Suprapubic skin (tissue), 4 donors: ENCODE results near the gene TPRX1. TPM values are rescaled to one million over a fixed set of nuclear protein-coding genes. Genes with fewer than 3 reads are reported as not detected.
"Not testable (repeated sequence)": the region's sequence is repeated elsewhere in the genome, so short reads cannot be mapped to it uniquely, and the experiment has no call there.

Experiments
- DNase-seq, 2 donors: peaks; one replicate each; pipeline ENCODE4 v3.0.0-alpha.2; 2019; ENCODE audit warnings: low spot score in 2 of 2
- H3K27ac ChIP-seq: fragments of 200-600 bp; sonication (generic); one replicate; pipeline ENCODE4 v1.5.1; 2019
- H3K27me3 ChIP-seq: fragments of 200-600 bp; sonication (generic); one replicate; pipeline ENCODE4 v1.5.1; 2019
- H3K36me3 ChIP-seq: fragments of 200-600 bp; sonication (generic); one replicate; pipeline ENCODE4 v1.5.1; 2019
- H3K4me1 ChIP-seq: fragments of 200-600 bp; sonication (generic); one replicate; pipeline ENCODE4 v1.5.1; 2019
- H3K4me3 ChIP-seq: fragments of 200-600 bp; sonication (generic); one replicate; pipeline ENCODE4 v1.5.1; 2019; ENCODE audit warnings: mild to moderate bottlenecking
- H3K9me3 ChIP-seq: fragments of 200-600 bp; sonication (generic); one replicate; pipeline ENCODE4 v1.5.1; 2019
- CTCF ChIP-seq, 2 donors: fragments of 200-600 bp in 1 of 2; fragments of 450-650 bp in 1 of 2; sonication (generic) in 1 of 2; IDR thresholded peaks; one replicate each; pipeline ENCODE4 v1.5.1; 2016 to 2019; ENCODE audit warnings: antibody characterized with exemption in 2 of 2, mild to moderate bottlenecking in 1 of 2, moderate library complexity in 1 of 2
- EP300 ChIP-seq: sonication (generic); formaldehyde crosslinking; IDR thresholded peaks from one replicate; pipeline ENCODE4 v1.6.1; 2017; ENCODE audit warnings: antibody characterized with exemption
- POLR2A ChIP-seq, 2 donors: fragments of 450-650 bp; IDR thresholded peaks; one replicate each; pipeline ENCODE4 v1.6.1; 2017; ENCODE audit warnings: antibody characterized with exemption in 2 of 2, mild to moderate bottlenecking in 2 of 2, moderate library complexity in 2 of 2
- POLR2AphosphoS5 ChIP-seq, 3 donors: sonication (generic); formaldehyde crosslinking; IDR thresholded peaks; one replicate each; pipeline ENCODE4 v1.6.1; 2017; ENCODE audit warnings: antibody characterized with exemption in 3 of 3
- WGBS: methylation state at CpG from one replicate; pipeline ENCODE4 v1.1.5; 2018; 5-methylcytosine and 5-hydroxymethylcytosine counted together
- total RNA-seq, 4 donors: library from RNA; depleted of rRNA; stranded (reverse); fragments of >200 nt; gene quantifications; one replicate each; pipeline ENCODE4 v1.1.0, GENCODE V29; 2016

Gene TPRX1
- total RNA-seq, 4 donors from 2014 or later = not detected

GRCh38 chr19:47776568-47776967 lies 27.8 kb downstream of the TPRX1 start:
- no peaks in the 10 kb centered on the region for H3K9me3 ChIP-seq
- no peak overlapping the region for H3K4me3 ChIP-seq
- H3K4me1 ChIP-seq = peaks cover 45% of the 10 kb centered on the region
- TF ChIP-seq EP300 (no peak), POLR2AphosphoS5 (IDR thresholded peaks at IDR 0.05) (no peak), POLR2A (IDR thresholded peaks at IDR 0.05) (no peak), CTCF (IDR thresholded peaks at IDR 0.05) (no peak)
- peaks cover 9% of the 10 kb centered on the region for H3K36me3 ChIP-seq
- no peak for DNase-seq
- no peaks in the 10 kb centered on the region for H3K27me3 ChIP-seq
- H3K27ac ChIP-seq = peak overlapping the region; percentile 97
- WGBS = 47% methylated on average over 4 of the region's 4 CpGs

- H3K4me3 ChIP-seq, H3K27me3 ChIP-seq, H3K9me3 ChIP-seq, DNase-seq, H3K4me1 ChIP-seq, H3K27ac ChIP-seq, H3K36me3 ChIP-seq: not testable (repeated sequence)
- WGBS = 82% methylated on average over 6 of the region's 6 CpGs
These were observed 33.1 kb downstream of the TPRX1 start for GRCh38 chr19:47771291-47771690.

GRCh38 chr19:47769534-47769933 lies 34.8 kb downstream of the TPRX1 start:
- DNase-seq = no peak
- Histone ChIP-seq H3K27ac (no peak overlapping the region), H3K4me1 (no peaks in the 10 kb centered on the region), H3K9me3 (no peaks in the 10 kb centered on the region), H3K27me3 (no peaks in the 10 kb centered on the region), H3K4me3 (no peak overlapping the region), H3K36me3 (no peaks in the 10 kb centered on the region)
- no peak for TF ChIP-seq POLR2AphosphoS5 (IDR thresholded peaks at IDR 0.05)
- no peak for TF ChIP-seq POLR2A (IDR thresholded peaks at IDR 0.05)
- TF ChIP-seq CTCF (IDR thresholded peaks at IDR 0.05) = no peak
- no peak for TF ChIP-seq EP300
- 95% methylated on average over 3 of the region's 3 CpGs for WGBS

GRCh38 chr19:47768604-47769003 lies 35.7 kb downstream of the TPRX1 start:
- Histone ChIP-seq H3K4me3 (no peak overlapping the region), H3K4me1 (no peaks in the 10 kb centered on the region), H3K27ac (no peak overlapping the region), H3K9me3 (no peaks in the 10 kb centered on the region), H3K36me3 (no peaks in the 10 kb centered on the region), H3K27me3 (no peaks in the 10 kb centered on the region)
- WGBS = 83% methylated on average over 2 of the region's 2 CpGs
- DNase-seq = no peak
- TF ChIP-seq EP300 (no peak), POLR2A (IDR thresholded peaks at IDR 0.05) (no peak)

- no peak for DNase-seq
- Histone ChIP-seq H3K36me3 (no peaks in the 10 kb centered on the region), H3K27me3 (no peaks in the 10 kb centered on the region), H3K4me3 (no peak overlapping the region), H3K4me1 (no peaks in the 10 kb centered on the region), H3K9me3 (no peaks in the 10 kb centered on the region), H3K27ac (no peak overlapping the region)
- 92% methylated on average over 2 of the region's 2 CpGs for WGBS
- TF ChIP-seq EP300 (no peak), POLR2AphosphoS5 (IDR thresholded peaks at IDR 0.05) (no peak), POLR2A (IDR thresholded peaks at IDR 0.05) (no peak), CTCF (IDR thresholded peaks at IDR 0.05) (no peak)
These were observed 37.0 kb downstream of the TPRX1 start for GRCh38 chr19:47767349-47767748.

- H3K36me3 ChIP-seq = no peaks in the 10 kb centered on the region
- no peaks in the 10 kb centered on the region for H3K9me3 ChIP-seq
- H3K4me1 ChIP-seq = no peaks in the 10 kb centered on the region
- no peak for TF ChIP-seq POLR2AphosphoS5 (IDR thresholded peaks at IDR 0.05)
- TF ChIP-seq POLR2A (IDR thresholded peaks at IDR 0.05) = no peak
- TF ChIP-seq EP300 = no peak
- no peak for TF ChIP-seq CTCF (IDR thresholded peaks at IDR 0.05)
- H3K27me3 ChIP-seq = no peaks in the 10 kb centered on the region
- H3K27ac ChIP-seq = no peak overlapping the region
- DNase-seq = no peak
- WGBS = 77% methylated on average over 7 of the region's 7 CpGs
- H3K4me3 ChIP-seq = no peak overlapping the region
These were observed 37.7 kb downstream of the TPRX1 start for GRCh38 chr19:47766670-47767069.
